Measurements from ENCODE around the gene GDPD5. TPM values are rescaled to one million over a fixed set of nuclear protein-coding genes. Genes with fewer than 3 reads are reported as not detected.
A peak's percentile ranks its signal among the peaks of the same experiment; 100 is the strongest.

The GDPD5 gene
- total RNA-seq, 6 donors from 2014 or later, result 5.7 to 34.6 (median 14.0) TPM

- no peaks in the 10 kb centered on the region for H3K36me3 ChIP-seq
- ATAC-seq (ENCODE audit: low FRiP score in 2 of 2), result no peak
These were observed 135.8 kb downstream of the GDPD5 start for GRCh38 chr11:75389925-75390324.

GRCh38 chr11:75389276-75389605 lies 136.5 kb downstream of the GDPD5 start:
- H3K27me3 ChIP-seq, result no peaks in the 10 kb centered on the region
- no peak for ATAC-seq (ENCODE audit: low FRiP score in 2 of 2)
- peaks cover 7 to 19% (median 15%) of the 10 kb centered on the region in 4 donors for H3K4me1 ChIP-seq
- WGBS, 2 donors, result 70 to 75% methylated on average over 11 of the region's 11 CpGs
- no peak overlapping the region for H3K27ac ChIP-seq
- H3K9me3 ChIP-seq, result no peaks in the 10 kb centered on the region
- no peak for DNase-seq
- no peak overlapping the region for H3K4me3 ChIP-seq
- no peaks in the 10 kb centered on the region for H3K36me3 ChIP-seq
- no peak for TF ChIP-seq EP300 (IDR thresholded peaks at IDR 0.05)
- no peak for TF ChIP-seq POLR2A (IDR thresholded peaks at IDR 0.05)
- no peak for TF ChIP-seq CTCF (IDR thresholded peaks at IDR 0.05)
- no peak for TF ChIP-seq POLR2AphosphoS5 (IDR thresholded peaks at IDR 0.05)

More at GRCh38 chr11:75389925-75390324, 135.8 kb downstream of the GDPD5 start:
- Histone ChIP-seq H3K27ac (no peak overlapping the region), H3K27me3 (no peaks in the 10 kb centered on the region), H3K4me1 (peaks cover 6 to 14% (median 12%) of the 10 kb centered on the region in 4 donors), H3K4me3 (no peak overlapping the region), H3K9me3 (no peaks in the 10 kb centered on the region)
- DNase-seq, result peak in 1 of 2 donors; percentile 77
- WGBS, 2 donors, result 85 to 87% methylated on average over 7 of the region's 7 CpGs
- TF ChIP-seq CTCF (IDR thresholded peaks at IDR 0.05), result no peak
- no peak for TF ChIP-seq EP300 (IDR thresholded peaks at IDR 0.05)
- no peak for TF ChIP-seq POLR2A (IDR thresholded peaks at IDR 0.05)
- no peak for TF ChIP-seq POLR2AphosphoS5 (IDR thresholded peaks at IDR 0.05)

- H3K36me3 ChIP-seq, result no peaks in the 10 kb centered on the region
- no peak overlapping the region for H3K4me3 ChIP-seq
- no peaks in the 10 kb centered on the region for H3K27me3 ChIP-seq
- peaks cover 13 to 25% (median 20%) of the 10 kb centered on the region in 4 donors for H3K4me1 ChIP-seq
- H3K27ac ChIP-seq, result peak overlapping the region in 3 of 4 donors; percentile 25 to 55 (median 45)
- peak; percentile 77 to 89 for ATAC-seq (ENCODE audit: low FRiP score in 2 of 2)
- H3K9me3 ChIP-seq, result no peaks in the 10 kb centered on the region
- peak in 1 of 2 donors; percentile 72 for DNase-seq
- peak; percentile 65 to 80 (median 77) for TF ChIP-seq CTCF (IDR thresholded peaks at IDR 0.05)
- TF ChIP-seq EP300 (IDR thresholded peaks at IDR 0.05), result no peak
- TF ChIP-seq POLR2AphosphoS5 (IDR thresholded peaks at IDR 0.05), result no peak
- no peak for TF ChIP-seq POLR2A (IDR thresholded peaks at IDR 0.05)
- 28% methylated on average over 9 of the region's 9 CpGs for WGBS, 2 donors
These were observed 137.1 kb downstream of the GDPD5 start for GRCh38 chr11:75388386-75389275.

- peaks cover 19 to 32% (median 24%) of the 10 kb centered on the region in 4 donors for H3K4me1 ChIP-seq
- peak overlapping the region in 1 of 4 donors; percentile 45 for H3K27ac ChIP-seq
- DNase-seq (no peak), ATAC-seq (ENCODE audit: low FRiP score in 2 of 2) (no peak)
- WGBS, 2 donors, result 69 to 80% methylated on average over 3 of the region's 3 CpGs
- no peaks in the 10 kb centered on the region for H3K27me3 ChIP-seq
- TF ChIP-seq EP300 (IDR thresholded peaks at IDR 0.05) (no peak), CTCF (IDR thresholded peaks at IDR 0.05) (no peak), POLR2AphosphoS5 (IDR thresholded peaks at IDR 0.05) (no peak), POLR2A (IDR thresholded peaks at IDR 0.05) (no peak)
- H3K9me3 ChIP-seq, result no peaks in the 10 kb centered on the region
- H3K4me3 ChIP-seq, result no peak overlapping the region
- no peaks in the 10 kb centered on the region for H3K36me3 ChIP-seq
These were observed 137.9 kb downstream of the GDPD5 start for GRCh38 chr11:75387736-75388294.
